HCT116 (cell line): ENCODE results near the gene THSD7B. TPM values are rescaled to one million over a fixed set of nuclear protein-coding genes. Genes with fewer than 3 reads are reported as not detected.

ENCODE experiments used
- ATAC-seq: fragments of 200-7000 bp; cut with Tn5 transposase; 2 replicates; pipeline ENCODE4 v1.9.1; 2020; ENCODE audit warnings: mild to moderate bottlenecking, moderate library complexity
- BruUV-seq: library from RNA; stranded (reverse); fragments of 400-500 nt; replicated peaks from 2 replicates; lab custom pipeline; 2021; lab: Mats Ljungman, UMichigan
- CTCF ChIA-PET: fragments of 300-600 bp; sonication (Branson Sonifier 250); formaldehyde crosslinking; loops from one replicate; lab custom pipeline; 2021; ENCODE audit warnings: antibody characterized with exemption; lab: Charles Lee
- POLR2A ChIA-PET: fragments of 300-600, 350-600 bp; sonication (Branson Sonifier 250); formaldehyde crosslinking; loops from one replicate; lab custom pipeline; 2021; ENCODE audit warnings: antibody characterized with exemption; lab: Charles Lee
- RAD21 ChIA-PET, 2 experiments: fragments of 300-600 bp; sonication (Branson Sonifier 250); formaldehyde crosslinking; loops; one replicate each; lab custom pipeline; 2023; ENCODE audit warnings: low total read pairs in 2 of 2; ENCODE audit not compliant: uncharacterized antibody in 2 of 2, unreplicated experiment in 2 of 2, low non-redundant PET in 1 of 2; lab: Charles Lee
- DNase-seq: peaks from one replicate; pipeline ENCODE4 v3.0.0-alpha.2; 2010; ENCODE audit warnings: low read depth, low spot score
- H2AFZ ChIP-seq: fragments of 200-600 bp; shearing (Covaris generic), sonication (generic); 2 replicates; pipeline ENCODE4 v1.6.1; 2017; ENCODE audit warnings: low read depth, mixed run types, mixed read lengths, antibody characterized with exemption, low read length; ENCODE audit not compliant: poor library complexity, severe bottlenecking
- H3K27ac ChIP-seq: 2 replicates; pipeline ENCODE4 v1.5.1; 2012; ENCODE audit warnings: low read depth, low read length
- H3K27me3 ChIP-seq: fragments of 200-600 bp; sonication (generic); 2 replicates; pipeline ENCODE4 v1.6.1; 2016; ENCODE audit warnings: mixed run types, low read length, mixed read lengths; ENCODE audit not compliant: insufficient read depth
- H3K36me3 ChIP-seq, 2 experiments: fragments of 200-500 bp in 1 of 2; fragments of 200-600 bp in 1 of 2; sonication (Bioruptor generic) in 1 of 2; sonication (generic) in 1 of 2; 2 replicates each; pipeline versions ENCODE4 v1.5.1 to v1.6.1; 2014 to 2016; ENCODE audit warnings: low read length in 2 of 2, inconsistent platforms in 1 of 2, mixed read lengths in 1 of 2, mixed run types in 1 of 2; ENCODE audit not compliant: insufficient read depth in 2 of 2, control insufficient read depth in 1 of 2
- H3K4me1 ChIP-seq, 2 experiments: fragments of 200-600 bp in 1 of 2; sonication (generic) in 1 of 2; 2 replicates each; pipeline versions ENCODE4 v1.5.1 to v1.6.1; 2012 to 2017; ENCODE audit warnings: low read length in 2 of 2, inconsistent platforms in 1 of 2, mild to moderate bottlenecking in 1 of 2, mixed read lengths in 1 of 2, mixed run types in 1 of 2, moderate library complexity in 1 of 2; ENCODE audit not compliant: insufficient read depth in 2 of 2, control insufficient read depth in 1 of 2
- H3K4me2 ChIP-seq: fragments of 200-600 bp; sonication (generic); 2 replicates; pipeline ENCODE4 v1.6.1; 2017; ENCODE audit warnings: mixed run types, low read length, mixed read lengths
- H3K4me3 ChIP-seq, 2 experiments: fragments of 200-600 bp in 1 of 2; sonication (generic) in 1 of 2; replicated peaks in 1 of 2; 2 replicates each; pipeline ENCODE4 v1.5.1; 2011 to 2016; ENCODE audit warnings: low read length in 2 of 2, control low read depth in 1 of 2, low read depth in 1 of 2, mild to moderate bottlenecking in 1 of 2, mixed read lengths in 1 of 2, mixed run types in 1 of 2
- H3K79me2 ChIP-seq: fragments of 200-600 bp; sonication (generic); 2 replicates; pipeline ENCODE4 v1.6.1; 2017; ENCODE audit warnings: mild to moderate bottlenecking, mixed run types, low read length, moderate library complexity, mixed read lengths; ENCODE audit not compliant: insufficient read depth
- H3K9ac ChIP-seq: fragments of 200-600 bp; sonication (generic); 2 replicates; pipeline ENCODE4 v1.6.1; 2016; ENCODE audit warnings: low read length, mixed read lengths
- H3K9me2 ChIP-seq: fragments of 200-600 bp; sonication (generic), shearing (Covaris generic); 2 replicates; pipeline ENCODE4 v1.6.1; 2017; ENCODE audit warnings: mixed run types, mild to moderate bottlenecking, moderate library complexity; ENCODE audit not compliant: insufficient read depth
- H3K9me3 ChIP-seq, 2 experiments: fragments of 200-500 bp in 1 of 2; fragments of 200-600 bp in 1 of 2; sonication (Bioruptor generic) in 1 of 2; sonication (generic) in 1 of 2; 2 replicates each; pipeline ENCODE4 v1.6.1; 2014 to 2017; ENCODE audit warnings: low read length in 2 of 2, mixed read lengths in 2 of 2, inconsistent platforms in 1 of 2, low read depth in 1 of 2, mild to moderate bottlenecking in 1 of 2, mixed run types in 1 of 2, moderate library complexity in 1 of 2; ENCODE audit not compliant: control insufficient read depth in 1 of 2, insufficient read depth in 1 of 2
- H4K20me1 ChIP-seq: fragments of 200-600 bp; sonication (generic), shearing (Covaris generic); 2 replicates; pipeline ENCODE4 v1.6.1; 2017; ENCODE audit warnings: mixed run types, mild to moderate bottlenecking, moderate library complexity; ENCODE audit not compliant: insufficient read depth
- ELF1 ChIP-seq: IDR thresholded peaks from 2 replicates; pipeline ENCODE4 v1.6.1; 2012; ENCODE audit warnings: low read depth, borderline replicate concordance
- EZH2phosphoT487 ChIP-seq: fragments of 200-600 bp; IDR thresholded peaks from 2 replicates; pipeline ENCODE4 v1.6.1; 2018; ENCODE audit warnings: antibody characterized with exemption, borderline replicate concordance
- POLR2A ChIP-seq: IDR thresholded peaks from 2 replicates; pipeline ENCODE4 v1.7.0; 2011; ENCODE audit warnings: borderline replicate concordance; ENCODE audit not compliant: insufficient read depth, insufficient read length; ENCODE audit errors: extremely low read depth
- POLR2AphosphoS5 ChIP-seq: IDR thresholded peaks from 2 replicates; pipeline ENCODE4 v1.6.1; 2011; ENCODE audit warnings: mild to moderate bottlenecking, low read depth, low read length, moderate library complexity
- RAD21 ChIP-seq: IDR thresholded peaks from 2 replicates; pipeline ENCODE4 v1.6.1; 2012; ENCODE audit warnings: low read depth, mild to moderate bottlenecking
- SIN3A ChIP-seq: IDR thresholded peaks from 2 replicates; pipeline ENCODE4 v1.6.1; 2012; ENCODE audit warnings: low read depth
- SRF ChIP-seq: IDR thresholded peaks from 2 replicates; pipeline ENCODE4 v1.6.1; 2012; ENCODE audit warnings: low read depth
- YY1 ChIP-seq: IDR thresholded peaks from 2 replicates; pipeline ENCODE4 v1.6.1; 2011; ENCODE audit warnings: low read length, low read depth, moderate library complexity, mild to moderate bottlenecking; ENCODE audit not compliant: insufficient replicate concordance; ENCODE audit errors: extremely low read depth
- intact Hi-C: fragments of 100-400 bp; cut with micrococcal nuclease; formaldehyde crosslinking; loops from 2 replicates; pipeline ENCODE4 v1.10.0; 2022
- total RNA-seq: library from RNA; stranded (reverse); gene quantifications from one replicate; pipeline ENCODE4 v1.2.1, GENCODE V29; 2021; ENCODE audit not compliant: unreplicated experiment
- TF ChIP-seq, protein P1 (sequence below): IDR thresholded peaks from 2 replicates; pipeline ENCODE4 v1.6.1; 2012
- TF ChIP-seq, protein P2 (sequence below), 3 experiments: fragments of 200-600 bp in 1 of 3; sonication (generic) in 1 of 3; IDR thresholded peaks in 2 of 3; conservative IDR thresholded peaks in 1 of 3; 2 replicates each; pipeline ENCODE4 v1.5.1; 2012 to 2017; ENCODE audit warnings: low read depth in 2 of 3, low read length in 2 of 3, antibody characterized with exemption in 1 of 3, borderline replicate concordance in 1 of 3, control low read depth in 1 of 3, mild to moderate bottlenecking in 1 of 3, mixed read lengths in 1 of 3, mixed run types in 1 of 3, moderate library complexity in 1 of 3; ENCODE audit not compliant: insufficient read depth in 1 of 3

Gene THSD7B
- total RNA-seq, 1 experiment from 2014 or later = not detected

DNA sequence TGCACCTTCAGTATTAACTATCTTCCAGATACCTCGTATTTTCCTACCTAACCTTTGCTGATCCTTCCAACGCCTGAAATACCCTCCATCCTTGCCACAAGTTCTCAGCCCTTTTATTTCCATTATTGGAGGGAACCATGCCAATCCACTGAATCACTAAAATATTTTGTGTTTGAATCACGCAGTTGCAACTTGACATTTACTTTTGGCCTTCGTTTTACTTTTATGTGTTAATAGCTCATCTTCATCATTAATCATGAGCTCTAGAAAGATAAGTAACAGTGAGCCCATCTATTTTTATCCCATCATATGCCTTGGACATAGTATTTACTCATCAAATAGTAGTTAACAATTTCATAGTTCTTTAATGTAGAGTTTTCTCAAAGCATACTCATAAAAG, 463.2 kb downstream of the THSD7B start (continued):
- no peak for TF ChIP-seq SRF
- no peak for TF ChIP-seq POLR2A
- no peak for TF ChIP-seq YY1
- TF ChIP-seq SIN3A = no peak
- no peak for TF ChIP-seq EZH2phosphoT487
- TF ChIP-seq, protein P1, sequence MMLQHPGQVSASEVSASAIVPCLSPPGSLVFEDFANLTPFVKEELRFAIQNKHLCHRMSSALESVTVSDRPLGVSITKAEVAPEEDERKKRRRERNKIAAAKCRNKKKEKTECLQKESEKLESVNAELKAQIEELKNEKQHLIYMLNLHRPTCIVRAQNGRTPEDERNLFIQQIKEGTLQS = no peak

DNA sequence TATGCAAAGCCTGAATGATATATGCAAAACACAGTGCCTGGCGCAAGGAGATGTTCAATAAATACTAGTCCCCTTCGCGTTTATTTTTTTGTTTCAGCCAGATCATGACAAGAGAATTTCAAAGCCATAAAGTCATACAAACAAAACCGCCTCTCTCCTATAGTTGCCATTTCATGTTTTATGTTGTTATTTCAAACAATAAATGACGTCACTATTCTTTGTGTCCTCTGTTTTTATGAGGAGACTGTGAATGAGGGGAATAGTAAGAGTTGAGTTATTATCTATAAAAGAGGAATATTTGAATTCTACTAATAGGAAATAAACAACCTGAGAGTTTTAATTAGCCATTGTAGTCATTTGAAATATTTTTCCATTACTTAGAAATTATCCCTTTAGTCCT, 464.5 kb downstream of the THSD7B start:
- no peaks in the 10 kb centered on the region for H3K36me3 ChIP-seq
- H3K9ac ChIP-seq = no peak overlapping the region
- H3K79me2 ChIP-seq = no peaks in the 10 kb centered on the region
- ATAC-seq = no peak
- intact Hi-C loops = no loop called here
- no peaks in the 10 kb centered on the region for H3K27me3 ChIP-seq
- no peak overlapping the region for H3K4me2 ChIP-seq
- peaks cover 13 to 26% of the 10 kb centered on the region in 2 experiments; a peak in 2 of 4 replicates for H3K9me3 ChIP-seq
- no peaks in the 10 kb centered on the region for H3K4me1 ChIP-seq
- CTCF ChIA-PET = no interaction called here
- H3K4me3 ChIP-seq = no peak overlapping the region
- TF ChIP-seq ELF1 (no peak), POLR2A (no peak), EZH2phosphoT487 (no peak), RAD21 (no peak), SIN3A (no peak), POLR2AphosphoS5 (no peak), SRF (no peak)
- TF ChIP-seq, protein P1 = no peak
- TF ChIP-seq, protein P2, sequence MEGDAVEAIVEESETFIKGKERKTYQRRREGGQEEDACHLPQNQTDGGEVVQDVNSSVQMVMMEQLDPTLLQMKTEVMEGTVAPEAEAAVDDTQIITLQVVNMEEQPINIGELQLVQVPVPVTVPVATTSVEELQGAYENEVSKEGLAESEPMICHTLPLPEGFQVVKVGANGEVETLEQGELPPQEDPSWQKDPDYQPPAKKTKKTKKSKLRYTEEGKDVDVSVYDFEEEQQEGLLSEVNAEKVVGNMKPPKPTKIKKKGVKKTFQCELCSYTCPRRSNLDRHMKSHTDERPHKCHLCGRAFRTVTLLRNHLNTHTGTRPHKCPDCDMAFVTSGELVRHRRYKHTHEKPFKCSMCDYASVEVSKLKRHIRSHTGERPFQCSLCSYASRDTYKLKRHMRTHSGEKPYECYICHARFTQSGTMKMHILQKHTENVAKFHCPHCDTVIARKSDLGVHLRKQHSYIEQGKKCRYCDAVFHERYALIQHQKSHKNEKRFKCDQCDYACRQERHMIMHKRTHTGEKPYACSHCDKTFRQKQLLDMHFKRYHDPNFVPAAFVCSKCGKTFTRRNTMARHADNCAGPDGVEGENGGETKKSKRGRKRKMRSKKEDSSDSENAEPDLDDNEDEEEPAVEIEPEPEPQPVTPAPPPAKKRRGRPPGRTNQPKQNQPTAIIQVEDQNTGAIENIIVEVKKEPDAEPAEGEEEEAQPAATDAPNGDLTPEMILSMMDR (IDR thresholded peaks at IDR 0.05 in 2 of 3, conservative IDR thresholded peaks at IDR 0.05 in 1 of 3; ENCODE audit: borderline replicate concordance in 1 of 3, insufficient read depth in 1 of 3, low read depth in 2 of 3, low read length in 2 of 3) = no peak
- H4K20me1 ChIP-seq = no peaks in the 10 kb centered on the region
- no peak for DNase-seq
- no TSS peak for BruUV-seq
- RAD21 ChIA-PET = no interaction called here
- H2AFZ ChIP-seq = no peak overlapping the region
- POLR2A ChIA-PET = no interaction called here
- no peaks in the 10 kb centered on the region for H3K9me2 ChIP-seq
- H3K27ac ChIP-seq = no peak overlapping the region
